PFSK-1 (cell line): ENCODE data around the gene IGFBP2.

Source experiments
- FOXP2 ChIP-seq: optimal IDR thresholded peaks from 2 replicates; pipeline ENCODE3; 2011; ENCODE audit warnings: borderline replicate concordance, control low read depth, inconsistent platforms; ENCODE audit not compliant: insufficient read depth; ENCODE audit errors: extremely low read length, extremely low read depth
- POLR2AphosphoS5 ChIP-seq: IDR thresholded peaks from 2 replicates; pipeline ENCODE4 v1.6.1; 2012; ENCODE audit warnings: low read depth, mild to moderate bottlenecking, control low read depth, low read length, moderate library complexity
- REST ChIP-seq, 2 experiments: IDR thresholded peaks; 2 replicates each; pipeline versions ENCODE4 v1.6.1 to v1.8.0; 2011 to 2012; ENCODE audit warnings: low read depth in 2 of 2, low read length in 2 of 2, control low read depth in 1 of 2, inconsistent platforms in 1 of 2, mild to moderate bottlenecking in 1 of 2, moderate library complexity in 1 of 2; ENCODE audit not compliant: insufficient read depth in 1 of 2
- SIN3A ChIP-seq: IDR thresholded peaks from 2 replicates; pipeline ENCODE4 v1.6.1; 2012; ENCODE audit warnings: mild to moderate bottlenecking, low read length, moderate library complexity, borderline replicate concordance; ENCODE audit not compliant: insufficient read depth
- TAF1 ChIP-seq: IDR thresholded peaks from 2 replicates; pipeline ENCODE4 v1.6.1; 2012; ENCODE audit warnings: low read length, control low read depth, borderline replicate concordance; ENCODE audit not compliant: insufficient read depth

The IGFBP2 gene

GRCh38 chr2:216615298-216616082, 17.7 kb upstream of the IGFBP2 start:
- TF ChIP-seq SIN3A = no peak
- no peak for TF ChIP-seq POLR2AphosphoS5
- no peak for TF ChIP-seq FOXP2
- no peak for TF ChIP-seq REST (IDR thresholded peaks at IDR 0.05; ENCODE audit: insufficient read depth in 1 of 2, low read depth in 2 of 2, low read length in 2 of 2)

DNA sequence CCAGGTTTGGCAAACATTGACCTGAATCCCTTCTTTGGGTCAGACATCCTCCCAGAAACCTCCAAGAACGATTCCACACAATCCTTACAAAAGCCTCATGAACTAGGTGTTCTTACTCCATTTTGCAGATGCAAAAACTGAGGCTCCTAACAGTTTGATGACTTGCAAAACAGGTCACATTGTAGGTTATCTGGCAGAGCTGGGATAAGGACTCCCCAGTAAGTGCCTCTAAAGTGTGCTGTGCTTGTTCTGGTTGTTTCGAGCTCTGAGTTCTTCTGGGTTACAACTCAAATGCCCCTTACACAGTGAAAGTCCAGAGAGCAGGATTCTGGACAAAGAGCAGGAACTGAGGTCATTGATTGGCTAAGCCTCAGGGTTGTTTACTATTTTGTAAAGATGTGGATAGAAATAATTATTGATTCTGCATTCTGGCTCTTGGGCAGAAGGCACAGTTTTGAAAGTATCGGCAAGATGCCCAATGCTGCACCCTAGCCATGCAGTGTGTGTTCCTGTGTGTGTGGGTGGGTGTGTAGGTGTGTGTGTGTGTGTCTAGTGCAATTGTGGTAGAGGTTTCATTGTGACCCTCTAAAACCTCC, 17.0 kb upstream of the IGFBP2 start:
- TF ChIP-seq REST (IDR thresholded peaks at IDR 0.05; ENCODE audit: insufficient read depth in 1 of 2, low read depth in 2 of 2, low read length in 2 of 2) = no peak

GRCh38 chr2:216617159-216617815, 15.9 kb upstream of the IGFBP2 start:
- TF ChIP-seq POLR2AphosphoS5 = no peak
- no peak for TF ChIP-seq REST (IDR thresholded peaks at IDR 0.05; ENCODE audit: insufficient read depth in 1 of 2, low read depth in 2 of 2, low read length in 2 of 2)
- TF ChIP-seq TAF1 = no peak
- no peak for TF ChIP-seq SIN3A
- no peak for TF ChIP-seq FOXP2

DNA sequence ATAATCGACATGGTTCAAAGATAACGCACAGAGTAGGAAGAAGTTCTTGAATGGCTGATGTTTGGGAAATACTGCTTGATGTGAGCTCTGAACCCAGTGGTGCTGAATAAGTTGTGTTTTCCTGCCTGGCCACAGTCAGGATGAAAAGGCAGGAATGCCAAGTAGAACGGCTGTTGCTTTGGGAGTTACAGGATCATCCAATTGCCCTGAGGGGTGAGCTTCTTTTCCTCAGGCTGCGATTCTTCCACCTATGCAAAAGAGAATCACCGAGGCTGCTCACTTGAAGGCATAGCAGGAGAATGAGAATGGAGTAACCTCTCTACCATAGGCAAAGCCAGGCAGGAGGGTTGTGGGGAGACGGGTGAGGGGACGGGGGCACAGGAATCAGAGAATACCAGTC, 14.4 kb upstream of the IGFBP2 start:
- TF ChIP-seq SIN3A = no peak
- no peak for TF ChIP-seq POLR2AphosphoS5
- TF ChIP-seq REST (IDR thresholded peaks at IDR 0.05; ENCODE audit: insufficient read depth in 1 of 2, low read depth in 2 of 2, low read length in 2 of 2) = no peak
- no peak for TF ChIP-seq FOXP2
- TF ChIP-seq TAF1 = no peak
